ENCODE measurements around the gene OR2V1.
"Not testable (repeated sequence)": the region's sequence is repeated elsewhere in the genome, so short reads cannot be mapped to it uniquely, and the experiment has no call there.

The OR2V1 gene

GRCh38 chr5:181101030-181101641 lies 29.8 kb downstream of the OR2V1 start:
- DNase-seq = not testable (repeated sequence)

GRCh38 chr5:181100121-181100875 lies 30.7 kb downstream of the OR2V1 start:
- DNase-seq = no peak

- DNase-seq = no peak
These were observed 31.3 kb downstream of the OR2V1 start for GRCh38 chr5:181099602-181100086.

GRCh38 chr5:181098762-181099601 lies 32.0 kb downstream of the OR2V1 start:
- DNase-seq = no peak

- not testable (repeated sequence) for DNase-seq
These were observed 33.0 kb downstream of the OR2V1 start for GRCh38 chr5:181097759-181098491.

GRCh38 chr5:181097383-181097753 lies 33.6 kb downstream of the OR2V1 start:
- DNase-seq = not testable (repeated sequence)

GRCh38 chr5:181096721-181097382 lies 34.1 kb downstream of the OR2V1 start:
- DNase-seq = not testable (repeated sequence)

- DNase-seq = not testable (repeated sequence)
These were observed 35.8 kb downstream of the OR2V1 start for GRCh38 chr5:181095162-181095561.

GRCh38 chr5:181092428-181092827 lies 38.5 kb downstream of the OR2V1 start:
- no peak for DNase-seq

GRCh38 chr5:181088289-181088688 lies 42.7 kb downstream of the OR2V1 start:
- DNase-seq = no peak

- DNase-seq = no peak
These were observed 43.7 kb downstream of the OR2V1 start for GRCh38 chr5:181087309-181087708.

GRCh38 chr5:181086884-181087205 lies 44.1 kb downstream of the OR2V1 start:
- no peak for DNase-seq

- no peak for DNase-seq
These were observed 44.7 kb downstream of the OR2V1 start for GRCh38 chr5:181086026-181086883.

- DNase-seq = no peak
These were observed 46.3 kb downstream of the OR2V1 start for GRCh38 chr5:181084621-181085195.

GRCh38 chr5:181081989-181082388 lies 49.0 kb downstream of the OR2V1 start:
- DNase-seq = no peak

- DNase-seq = no peak
These were observed 54.0 kb downstream of the OR2V1 start for GRCh38 chr5:181076920-181077319.
